ENCODE data around the gene SCN10A. TPM values are rescaled to one million over a fixed set of nuclear protein-coding genes. Genes with fewer than 3 reads are reported as not detected.

The SCN10A gene
- total RNA-seq, 2 donors from 2014 or later = not detected

DNA sequence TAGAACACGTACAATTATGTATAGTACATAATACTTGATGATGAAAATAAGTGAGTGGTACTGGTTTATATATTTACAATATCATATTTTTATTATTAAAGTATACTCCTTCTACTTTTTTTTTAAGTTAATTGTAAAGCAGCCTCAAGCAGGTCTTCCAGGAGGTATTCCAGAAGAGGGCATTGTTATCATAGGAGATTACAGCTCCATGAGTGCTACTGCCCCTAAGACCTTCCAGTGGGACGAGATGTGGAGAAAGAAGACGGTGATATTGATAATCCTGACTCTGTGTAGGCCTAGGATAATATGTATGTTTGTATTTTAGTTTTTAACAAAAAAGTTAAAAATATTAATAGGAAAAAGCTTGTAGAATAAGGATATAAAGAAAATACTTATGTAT lies 126.2 kb downstream of the SCN10A start:
- ATAC-seq (no peak), DNase-seq (no peak)
- H3K4me3 ChIP-seq = no peak overlapping the region
- no peaks in the 10 kb centered on the region for H3K9me3 ChIP-seq
- no peaks in the 10 kb centered on the region for H3K36me3 ChIP-seq (replicated peaks in 1 of 2; ENCODE audit: insufficient read depth in 1 of 2, low read depth in 2 of 2)
- 66 to 78% methylated on average over 3 of the region's 3 CpGs for WGBS, 2 donors
- no peak overlapping the region for H3K27ac ChIP-seq
- H3K4me1 ChIP-seq = no peaks in the 10 kb centered on the region
- H3K27me3 ChIP-seq = no peaks in the 10 kb centered on the region
- intact Hi-C loops (cut with DNase I) = no loop called here
- TF ChIP-seq, protein P1, sequence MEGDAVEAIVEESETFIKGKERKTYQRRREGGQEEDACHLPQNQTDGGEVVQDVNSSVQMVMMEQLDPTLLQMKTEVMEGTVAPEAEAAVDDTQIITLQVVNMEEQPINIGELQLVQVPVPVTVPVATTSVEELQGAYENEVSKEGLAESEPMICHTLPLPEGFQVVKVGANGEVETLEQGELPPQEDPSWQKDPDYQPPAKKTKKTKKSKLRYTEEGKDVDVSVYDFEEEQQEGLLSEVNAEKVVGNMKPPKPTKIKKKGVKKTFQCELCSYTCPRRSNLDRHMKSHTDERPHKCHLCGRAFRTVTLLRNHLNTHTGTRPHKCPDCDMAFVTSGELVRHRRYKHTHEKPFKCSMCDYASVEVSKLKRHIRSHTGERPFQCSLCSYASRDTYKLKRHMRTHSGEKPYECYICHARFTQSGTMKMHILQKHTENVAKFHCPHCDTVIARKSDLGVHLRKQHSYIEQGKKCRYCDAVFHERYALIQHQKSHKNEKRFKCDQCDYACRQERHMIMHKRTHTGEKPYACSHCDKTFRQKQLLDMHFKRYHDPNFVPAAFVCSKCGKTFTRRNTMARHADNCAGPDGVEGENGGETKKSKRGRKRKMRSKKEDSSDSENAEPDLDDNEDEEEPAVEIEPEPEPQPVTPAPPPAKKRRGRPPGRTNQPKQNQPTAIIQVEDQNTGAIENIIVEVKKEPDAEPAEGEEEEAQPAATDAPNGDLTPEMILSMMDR (IDR thresholded peaks at IDR 0.05) = no peak
- TF ChIP-seq POLR2A (IDR thresholded peaks at IDR 0.05) = no peak

DNA sequence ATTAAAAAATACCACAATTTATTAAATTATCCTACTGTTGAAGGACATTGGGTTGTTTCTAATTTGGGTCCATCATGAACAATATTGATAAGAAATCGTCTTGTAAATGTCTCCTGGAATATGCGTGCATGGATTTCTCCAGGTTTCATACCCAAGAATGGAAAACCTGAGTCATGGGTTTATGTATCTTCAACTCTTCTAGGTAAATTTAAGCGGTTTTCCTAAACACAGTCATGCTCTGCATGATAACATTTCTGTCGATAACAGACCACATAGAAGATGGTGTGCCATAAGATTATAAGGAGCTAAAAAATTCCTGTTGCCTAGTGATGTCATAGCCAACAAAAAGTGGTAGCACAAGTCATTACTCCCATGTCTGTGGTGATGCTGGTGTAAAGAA lies 126.7 kb downstream of the SCN10A start:
- TF ChIP-seq, protein P1 (IDR thresholded peaks at IDR 0.05) = no peak
- TF ChIP-seq POLR2A (IDR thresholded peaks at IDR 0.05) = no peak
- intact Hi-C loops (cut with DNase I) = no loop called here
- DNase-seq (no peak), ATAC-seq (no peak)
- no peaks in the 10 kb centered on the region for H3K9me3 ChIP-seq
- no peaks in the 10 kb centered on the region for H3K36me3 ChIP-seq (replicated peaks in 1 of 2; ENCODE audit: insufficient read depth in 1 of 2, low read depth in 2 of 2)
- no peaks in the 10 kb centered on the region for H3K27me3 ChIP-seq
- no peaks in the 10 kb centered on the region for H3K4me1 ChIP-seq
- no peak overlapping the region for H3K4me3 ChIP-seq
- WGBS, 2 donors = 67 to 73% methylated on average over 4 of the region's 4 CpGs
- H3K27ac ChIP-seq = no peak overlapping the region

DNA sequence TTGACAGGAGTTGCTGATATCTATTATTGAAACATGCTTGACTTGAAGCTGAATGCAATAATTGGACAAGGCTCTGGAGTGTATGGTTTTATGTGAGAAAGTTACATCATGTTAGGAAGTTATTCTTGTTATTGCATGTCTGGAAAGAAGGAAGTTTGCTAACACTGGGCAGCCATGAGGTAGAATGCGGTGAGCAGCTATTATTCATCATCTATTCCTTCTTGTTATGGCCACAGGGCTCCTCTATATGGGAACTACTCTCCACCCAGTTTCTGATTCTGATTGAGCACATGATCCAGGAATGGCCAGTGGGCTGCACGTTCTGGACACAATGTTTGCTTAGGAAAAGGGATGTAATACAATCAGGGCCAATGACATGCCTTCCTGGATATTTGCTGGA lies 128.7 kb downstream of the SCN10A start:
- no peak for TF ChIP-seq POLR2A (IDR thresholded peaks at IDR 0.05)
- TF ChIP-seq, protein P1 (IDR thresholded peaks at IDR 0.05) = no peak
- Histone ChIP-seq H3K9me3 (no peaks in the 10 kb centered on the region), H3K4me1 (no peaks in the 10 kb centered on the region), H3K36me3 (replicated peaks in 1 of 2; ENCODE audit: insufficient read depth in 1 of 2, low read depth in 2 of 2) (no peaks in the 10 kb centered on the region), H3K4me3 (no peak overlapping the region), H3K27me3 (no peaks in the 10 kb centered on the region), H3K27ac (no peak overlapping the region)
- no peak for ATAC-seq
- DNase-seq = no peak
- intact Hi-C loops (cut with DNase I) = no loop called here
- 49 to 55% methylated on average over 2 of the region's 2 CpGs for WGBS, 2 donors

DNA sequence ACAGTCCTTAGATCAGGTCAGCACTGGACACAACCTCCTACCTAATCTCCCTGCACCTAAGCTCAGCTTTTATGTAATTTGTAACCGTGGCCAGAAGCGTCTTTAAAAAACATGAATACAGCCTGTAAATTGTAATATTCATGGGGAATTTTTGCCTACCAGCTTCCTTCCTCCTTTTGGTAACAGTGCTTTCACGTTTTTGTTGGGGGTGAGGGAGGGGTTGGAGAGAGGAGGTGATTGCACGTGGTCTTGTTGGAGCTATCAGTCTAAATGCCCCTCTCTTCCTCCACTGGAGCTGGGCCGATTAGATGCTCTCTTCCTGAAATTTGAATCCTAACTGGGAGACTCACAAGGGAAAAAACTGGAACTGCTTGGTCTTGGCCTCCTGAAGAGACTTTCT lies 131.5 kb downstream of the SCN10A start:
- H3K9me3 ChIP-seq = no peaks in the 10 kb centered on the region
- H3K36me3 ChIP-seq (replicated peaks in 1 of 2; ENCODE audit: insufficient read depth in 1 of 2, low read depth in 2 of 2) = no peaks in the 10 kb centered on the region
- TF ChIP-seq POLR2A (IDR thresholded peaks at IDR 0.05) = no peak
- TF ChIP-seq, protein P1 (IDR thresholded peaks at IDR 0.05) = no peak
- 46 to 60% methylated on average over 5 of the region's 5 CpGs for WGBS, 2 donors
- H3K4me1 ChIP-seq = no peaks in the 10 kb centered on the region
- no peaks in the 10 kb centered on the region for H3K27me3 ChIP-seq
- intact Hi-C loops (cut with DNase I) = no loop called here
- H3K27ac ChIP-seq = no peak overlapping the region
- DNase-seq (no peak), ATAC-seq (no peak)
- no peak overlapping the region for H3K4me3 ChIP-seq

DNA sequence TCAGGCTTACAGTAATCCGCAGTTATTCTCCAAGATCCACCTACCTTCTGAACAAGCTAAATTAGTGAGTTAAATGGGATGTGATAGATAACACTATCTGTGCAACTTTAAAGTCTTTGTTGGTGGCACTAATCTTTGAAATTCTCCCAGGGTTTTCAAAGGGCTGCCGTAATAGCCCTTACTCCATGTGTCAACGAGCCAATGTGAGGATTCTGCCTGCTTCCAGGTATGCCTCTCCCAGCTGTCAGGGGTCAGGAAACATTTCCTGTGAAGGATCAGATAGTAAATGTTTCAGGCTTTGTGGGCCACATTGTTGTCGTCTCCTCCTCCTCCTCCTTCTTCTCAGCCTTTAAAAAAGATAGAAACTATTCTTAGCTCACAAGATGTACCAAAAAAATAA lies 146.3 kb downstream of the SCN10A start:
- 27 to 36% methylated on average over 4 of the region's 4 CpGs for WGBS, 2 donors
- intact Hi-C loops (cut with DNase I) = no loop called here
- no peak for DNase-seq
- no peak overlapping the region for H3K27ac ChIP-seq
- no peaks in the 10 kb centered on the region for H3K4me1 ChIP-seq
- no peaks in the 10 kb centered on the region for H3K36me3 ChIP-seq (replicated peaks in 1 of 2; ENCODE audit: insufficient read depth in 1 of 2, low read depth in 2 of 2)
- no peaks in the 10 kb centered on the region for H3K9me3 ChIP-seq
- H3K27me3 ChIP-seq = no peaks in the 10 kb centered on the region
- no peak for TF ChIP-seq POLR2A (IDR thresholded peaks at IDR 0.05)
- TF ChIP-seq, protein P1 (IDR thresholded peaks at IDR 0.05) = no peak
- H3K4me3 ChIP-seq = no peak overlapping the region
- ATAC-seq = no peak

All from body of pancreas (tissue), 4 donors.